K562 (cell line): ENCODE results near the gene GLUL. TPM values are rescaled to one million over a fixed set of nuclear protein-coding genes. Genes with fewer than 3 reads are reported as not detected.
A peak's percentile ranks its signal among the peaks of the same experiment; 100 is the strongest.

Experiments used
- ATF3 ChIP-seq, 2 experiments: fragments of 450-650 bp in 1 of 2; sonication (generic) in 1 of 2; formaldehyde crosslinking in 1 of 2; IDR thresholded peaks in 1 of 2; conservative IDR thresholded peaks in 1 of 2; 2 replicates each; pipeline versions ENCODE4 v1.6.1 to v1.8.1; 2016 to 2023; ENCODE audit warnings: mild to moderate bottlenecking in 2 of 2, moderate library complexity in 2 of 2, inconsistent platforms in 1 of 2, missing genetic modification reagents in 1 of 2
- BCOR ChIP-seq: fragments of 450-650 bp; IDR thresholded peaks from 2 replicates; pipeline ENCODE4 v1.6.1; 2016
- CTCF ChIP-seq, 3 experiments: IDR thresholded peaks in 2 of 3; conservative IDR thresholded peaks in 1 of 3; 2 replicates each; pipeline ENCODE4 v1.5.1; 2011 to 2012; ENCODE audit warnings: low read length in 3 of 3, mild to moderate bottlenecking in 3 of 3, control low read depth in 2 of 3, improper control_type of control experiment in 1 of 3, inconsistent platforms in 1 of 3, low read depth in 1 of 3, mixed read lengths in 1 of 3, moderate library complexity in 1 of 3; ENCODE audit not compliant: insufficient read depth in 2 of 3
- FOS ChIP-seq: IDR thresholded peaks from 3 replicates; pipeline ENCODE4 v1.6.1; 2011; ENCODE audit not compliant: insufficient read length; ENCODE audit errors: extremely low read depth
- FUS ChIP-seq: fragments of 200-400 bp; formaldehyde crosslinking; optimal IDR thresholded peaks from 2 replicates; pipeline ENCODE3; 2017; ENCODE audit warnings: low read depth, low read length
- GMEB1 ChIP-seq: fragments of 250-450 bp; sonication (Bioruptor Pico); IDR thresholded peaks from 2 replicates; pipeline ENCODE4 v1.4.0; 2020; ENCODE audit warnings: mild to moderate bottlenecking
- HDAC2 ChIP-seq: fragments of 450-650 bp; IDR thresholded peaks from 2 replicates; pipeline ENCODE4 v1.6.1; 2016; ENCODE audit warnings: mild to moderate bottlenecking
- HDAC3 ChIP-seq: fragments of 450-650 bp; IDR thresholded peaks from 2 replicates; pipeline ENCODE4 v1.6.1; 2018; ENCODE audit warnings: borderline replicate concordance, mild to moderate bottlenecking, moderate library complexity; ENCODE audit not compliant: partially characterized antibody
- HMGXB4 ChIP-seq: sonication (generic); formaldehyde crosslinking; IDR thresholded peaks from 2 replicates; pipeline ENCODE4 v1.8.1; 2023; ENCODE audit warnings: mild to moderate bottlenecking, missing genetic modification reagents
- MEF2D ChIP-seq: conservative IDR thresholded peaks from 2 replicates; pipeline ENCODE4 v1.6.1; 2016; ENCODE audit warnings: low read depth, missing genetic modification characterization, missing compliant biosample characterization
- MYNN ChIP-seq, 2 experiments: sonication (generic); formaldehyde crosslinking in 1 of 2; IDR thresholded peaks; 2 replicates each; pipeline versions ENCODE4 v1.5.0 to v1.6.1; 2016 to 2020; ENCODE audit warnings: antibody characterized with exemption in 1 of 2, missing genetic modification reagents in 1 of 2
- STAT5A ChIP-seq: IDR thresholded peaks from 2 replicates; pipeline ENCODE4 v1.6.1; 2012; ENCODE audit warnings: low read length, inconsistent platforms, borderline replicate concordance
- TCF3 ChIP-seq: sonication (generic); formaldehyde crosslinking; IDR thresholded peaks from 2 replicates; pipeline ENCODE4 v1.4.0; 2020; ENCODE audit warnings: mild to moderate bottlenecking, missing genetic modification reagents
- USF1 ChIP-seq: sonication (generic); formaldehyde crosslinking; IDR thresholded peaks from 2 replicates; pipeline ENCODE4 v1.9.0; 2022; ENCODE audit warnings: mild to moderate bottlenecking, missing genetic modification reagents
- WHSC1 ChIP-seq: IDR thresholded peaks from one replicate; pipeline ENCODE4 v1.6.1; 2012; ENCODE audit warnings: low read length, control low read depth, inconsistent platforms
- XRCC5 ChIP-seq: fragments of 200-400 bp; formaldehyde crosslinking; IDR thresholded peaks from 2 replicates; pipeline ENCODE4 v1.6.1; 2017; ENCODE audit warnings: low read depth, mild to moderate bottlenecking, low read length
- ZEB2 ChIP-seq: fragments of 450-650 bp; IDR thresholded peaks from 2 replicates; pipeline ENCODE4 v1.6.1; 2016
- ZNF395 ChIP-seq: fragments of 200-800 bp; sonication (Bioruptor generic); IDR thresholded peaks from 2 replicates; pipeline ENCODE4 v1.6.1; 2017; ENCODE audit warnings: missing genetic modification characterization, missing compliant biosample characterization
- ZNF561 ChIP-seq: fragments of 450-650 bp; formaldehyde crosslinking; conservative IDR thresholded peaks from 2 replicates; pipeline ENCODE4 v1.4.0; 2020; ENCODE audit warnings: mild to moderate bottlenecking, moderate library complexity
- polyA plus RNA-seq, 8 experiments: library from polyadenylated mRNA; depleted of rRNA in 4 of 8; stranded (reverse) in 5 of 8; unstranded in 3 of 8; fragments of >200 nt; fragmentation: Nextera tagmentation in 2 of 8; fragmentation: Illumina TruSeq in 1 of 8; extraction: Ambion mirVana in 2 of 8; extraction: Trizol in 1 of 8; gene quantifications; 2 replicates each; pipeline versions ENCODE4 v1.2.1 to v1.2.3, GENCODE V29; 2011 to 2014; ENCODE audit warnings: inconsistent platforms in 1 of 8, missing spikeins in 1 of 8
- total RNA-seq, 7 experiments: library from RNA; depleted of rRNA in 6 of 7; stranded (reverse); fragments of >200 nt in 6 of 7; fragmentation: Illumina TruSeq in 2 of 7; extraction: Trizol in 2 of 7; gene quantifications; 2 replicates each; pipeline versions ENCODE4 v1.2.1 to v1.2.3, GENCODE V29; 2011 to 2021; ENCODE audit warnings: low replicate concordance in 1 of 7

GLUL gene
- total and polyA plus RNA-seq, 9 of the 15 experiments (the other 6 are each of a cell fraction or from before 2014, with no cell fraction given), result 1,088 to 4,222 (median 1,338) TPM

GRCh38 chr1:182430263-182431068 lies 38.9 kb upstream of the GLUL start (continued):
- TF ChIP-seq ATF3 (IDR thresholded peaks at IDR 0.05) (peak; percentile 87), ATF3 (CRISPR knock-in tag; conservative IDR thresholded peaks at IDR 0.05) (no peak), USF1 (CRISPR knock-in tag) (no peak), TCF3 (CRISPR knock-in tag) (no peak), MYNN (IDR thresholded peaks at IDR 0.05) (no peak), MYNN (CRISPR knock-in tag; IDR thresholded peaks at IDR 0.05) (no peak), STAT5A (no peak), MEF2D (tag) (no peak), BCOR (no peak), XRCC5 (no peak), ZEB2 (0 out of 2 replicates have a peak, but pooled peaks have one; percentile 29), GMEB1 (CRISPR knock-in tag) (no peak), HDAC3 (peak; percentile 66), ZNF395 (no peak), CTCF (IDR thresholded peaks at IDR 0.05 in 2 of 3, conservative IDR thresholded peaks at IDR 0.05 in 1 of 3; ENCODE audit: insufficient read depth in 2 of 3, low read depth in 1 of 3, low read length in 3 of 3) (no peak), HDAC2 (no peak), HMGXB4 (CRISPR knock-in tag) (no peak), FUS (no peak), WHSC1 (no peak), FOS (no peak), ZNF561 (CRISPR knock-in tag) (no peak)
